Measurements from ENCODE around the gene ILDR1. TPM values are rescaled to one million over a fixed set of nuclear protein-coding genes. Genes with fewer than 3 reads are reported as not detected.
A peak's percentile ranks its signal among the peaks of the same experiment; 100 is the strongest.

ILDR1 gene
- 10 to 100 TPM; 10.9 to 36.8 (median 17.2) TPM for total RNA-seq
- long read RNA-seq, donor 1, transcript ILDR1-202 (8 exons, 2,855 nt), result major isoform, 19 of 42 reads
- long read RNA-seq, donor 1, transcript ILDR1-201 (7 exons, 2,659 nt), result minor isoform, 6 of 42 reads
- long read RNA-seq, donor 1, partial matches to known transcripts, result 9 of 42 reads
- long read RNA-seq, donor 1, other reads (novel, unspliced or antisense), result 8 of 42 reads
- long read RNA-seq, donor 2, transcript ILDR1-202 (8 exons, 2,855 nt), result major isoform, 9 of 22 reads
- long read RNA-seq, donor 2, partial matches to known transcripts, result 5 of 22 reads
- long read RNA-seq, donor 2, other reads (novel, unspliced or antisense), result 7 of 22 reads

DNA sequence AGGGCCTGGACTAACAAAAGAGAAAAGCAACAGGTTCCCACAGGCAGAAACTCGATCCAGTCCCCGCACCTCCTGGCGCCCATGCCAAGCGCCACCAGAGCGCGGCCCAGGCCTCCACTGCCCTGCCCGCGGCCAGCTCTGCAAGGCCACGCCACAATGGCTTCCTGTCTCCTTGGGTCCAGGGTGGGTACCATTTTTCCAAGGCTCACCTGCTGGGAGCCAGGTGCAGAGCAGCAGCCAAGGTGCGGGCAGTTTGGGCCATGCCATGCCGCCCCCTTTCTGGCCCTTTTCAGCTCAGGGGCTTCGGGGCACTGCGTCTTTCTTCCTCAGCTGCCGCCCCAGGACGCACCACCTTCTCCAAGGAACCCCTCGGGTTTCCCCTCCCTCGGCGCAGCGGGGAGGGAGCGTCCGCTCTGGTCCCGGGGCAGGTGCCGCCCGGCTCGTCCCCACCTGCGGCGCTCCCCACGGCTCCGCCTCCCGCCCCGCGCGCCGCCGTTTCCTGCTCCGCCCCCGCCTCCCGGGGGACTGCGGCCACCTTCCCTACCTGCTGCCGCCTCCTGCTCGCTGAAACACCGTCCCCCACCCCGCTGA is at the start of gene ILDR1:
Gene ILDR1, minus strand, starts transcription at position 437 of the 591 bp plus-strand sequence. Its CDS starts 170 bp downstream, at position 267.
- TF ChIP-seq, protein P1, sequence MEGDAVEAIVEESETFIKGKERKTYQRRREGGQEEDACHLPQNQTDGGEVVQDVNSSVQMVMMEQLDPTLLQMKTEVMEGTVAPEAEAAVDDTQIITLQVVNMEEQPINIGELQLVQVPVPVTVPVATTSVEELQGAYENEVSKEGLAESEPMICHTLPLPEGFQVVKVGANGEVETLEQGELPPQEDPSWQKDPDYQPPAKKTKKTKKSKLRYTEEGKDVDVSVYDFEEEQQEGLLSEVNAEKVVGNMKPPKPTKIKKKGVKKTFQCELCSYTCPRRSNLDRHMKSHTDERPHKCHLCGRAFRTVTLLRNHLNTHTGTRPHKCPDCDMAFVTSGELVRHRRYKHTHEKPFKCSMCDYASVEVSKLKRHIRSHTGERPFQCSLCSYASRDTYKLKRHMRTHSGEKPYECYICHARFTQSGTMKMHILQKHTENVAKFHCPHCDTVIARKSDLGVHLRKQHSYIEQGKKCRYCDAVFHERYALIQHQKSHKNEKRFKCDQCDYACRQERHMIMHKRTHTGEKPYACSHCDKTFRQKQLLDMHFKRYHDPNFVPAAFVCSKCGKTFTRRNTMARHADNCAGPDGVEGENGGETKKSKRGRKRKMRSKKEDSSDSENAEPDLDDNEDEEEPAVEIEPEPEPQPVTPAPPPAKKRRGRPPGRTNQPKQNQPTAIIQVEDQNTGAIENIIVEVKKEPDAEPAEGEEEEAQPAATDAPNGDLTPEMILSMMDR (IDR thresholded peaks at IDR 0.05), result no peak
- intact Hi-C loops (cut with DNase I, micrococcal nuclease), result no loop called here
- Histone ChIP-seq H3K4me3 (peak within 1 kb of the TSS; percentile 31), H3K4me1 (ENCODE audit: low read depth) (peaks cover 10% of the 10 kb centered on the region), H3K9me3 (no peaks in the 10 kb centered on the region), H3K36me3 (ENCODE audit: low read depth) (no peaks in the 10 kb centered on the region)
- ATAC-seq (peak; percentile 97), DNase-seq (peak; percentile 83 to 92 (median 87))

GRCh38 chr3:122067588-122068240 is 45.7 kb upstream of the ILDR1 start:
- no peak for ATAC-seq

GRCh38 chr3:122067214-122067550 is 45.1 kb upstream of the ILDR1 start:
- Histone ChIP-seq H3K4me1 (ENCODE audit: low read depth) (no peaks in the 10 kb centered on the region), H3K36me3 (ENCODE audit: low read depth) (no peaks in the 10 kb centered on the region), H3K4me3 (no peak overlapping the region), H3K9me3 (no peaks in the 10 kb centered on the region)
- no peak for DNase-seq
- no peak for ATAC-seq
- TF ChIP-seq, protein P1 (IDR thresholded peaks at IDR 0.05), result no peak
- intact Hi-C loops (cut with DNase I, micrococcal nuclease), result no loop called here

More at GRCh38 chr3:122067588-122068240, 45.7 kb upstream of the ILDR1 start:
- intact Hi-C loops (cut with DNase I, micrococcal nuclease), result no loop called here
- Histone ChIP-seq H3K36me3 (ENCODE audit: low read depth) (no peaks in the 10 kb centered on the region), H3K9me3 (no peaks in the 10 kb centered on the region), H3K4me1 (ENCODE audit: low read depth) (no peaks in the 10 kb centered on the region), H3K4me3 (no peak overlapping the region)
- DNase-seq, result no peak
- TF ChIP-seq, protein P1 (IDR thresholded peaks at IDR 0.05), result no peak

DNA sequence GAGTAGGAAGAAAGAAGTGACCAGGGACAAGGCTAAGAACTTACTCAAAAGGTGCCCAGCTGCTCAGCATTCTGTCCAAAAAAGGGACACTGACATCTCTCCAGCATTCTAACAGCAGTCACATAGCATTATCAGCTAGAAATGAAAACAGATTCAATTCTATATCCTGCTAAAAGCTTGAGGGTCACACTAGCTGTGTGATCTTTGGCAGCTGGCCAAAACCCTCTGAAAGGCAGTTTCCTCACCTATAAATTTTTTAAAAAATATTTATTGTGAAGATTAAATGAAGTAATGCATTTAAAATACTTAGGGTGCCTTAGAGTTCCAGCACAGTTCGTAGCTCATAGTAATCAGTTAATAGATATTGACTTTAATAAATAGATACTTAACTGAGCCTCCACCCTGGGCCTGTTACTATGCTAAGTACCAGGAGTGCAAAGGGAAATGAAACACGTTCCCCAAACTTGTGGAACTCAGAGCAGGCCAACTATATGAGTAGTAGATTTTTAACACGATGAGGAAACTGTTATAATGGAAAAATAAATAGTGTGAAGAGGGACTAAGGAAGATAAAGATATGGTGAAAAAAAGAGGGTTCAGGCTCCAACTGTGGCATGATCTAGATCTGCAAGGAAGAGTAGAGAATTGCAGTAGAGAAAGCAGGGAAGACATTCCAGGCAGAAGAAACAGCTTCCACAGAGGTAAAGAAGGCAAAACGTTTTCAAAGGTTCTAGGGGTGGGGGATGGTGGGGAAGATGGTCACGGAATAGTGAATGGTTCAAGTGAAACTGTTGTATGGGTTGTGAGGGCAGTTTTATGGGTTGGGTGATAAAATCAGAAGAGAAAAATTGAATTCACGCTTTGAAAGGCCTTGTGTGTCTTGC is 44.5 kb upstream of the ILDR1 start:
- H3K36me3 ChIP-seq (ENCODE audit: low read depth), result no peaks in the 10 kb centered on the region
- no peak overlapping the region for H3K4me3 ChIP-seq
- no peak for DNase-seq
- H3K9me3 ChIP-seq, result no peaks in the 10 kb centered on the region
- no peak for ATAC-seq
- TF ChIP-seq, protein P1 (IDR thresholded peaks at IDR 0.05), result no peak
- intact Hi-C loops (cut with DNase I, micrococcal nuclease), result no loop called here
- no peaks in the 10 kb centered on the region for H3K4me1 ChIP-seq (ENCODE audit: low read depth)

DNA sequence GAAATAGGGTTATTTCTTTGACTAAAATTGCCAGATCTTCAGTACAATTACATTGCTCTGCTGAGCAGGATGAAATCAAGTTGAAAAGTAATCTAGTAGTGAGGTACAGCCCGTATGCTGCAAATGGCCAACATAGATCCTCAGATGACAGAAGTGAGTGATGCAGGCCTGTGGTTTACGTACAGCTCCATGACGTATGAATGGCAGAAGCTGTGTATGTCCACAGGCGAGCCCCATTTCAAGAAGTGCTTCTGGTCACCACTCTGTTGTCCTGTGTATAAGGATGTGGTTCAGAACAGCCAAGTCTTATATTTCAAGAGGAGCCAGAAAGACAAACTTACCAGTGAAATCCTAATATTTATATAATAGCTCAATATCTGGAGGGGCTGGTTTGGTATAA is 42.3 kb upstream of the ILDR1 start:
- H3K4me1 ChIP-seq (ENCODE audit: low read depth), result no peaks in the 10 kb centered on the region
- intact Hi-C loops (cut with DNase I, micrococcal nuclease), result no loop called here
- H3K9me3 ChIP-seq, result no peaks in the 10 kb centered on the region
- DNase-seq (no peak), ATAC-seq (no peak)
- no peak overlapping the region for H3K4me3 ChIP-seq
- TF ChIP-seq, protein P1 (IDR thresholded peaks at IDR 0.05), result no peak
- no peaks in the 10 kb centered on the region for H3K36me3 ChIP-seq (ENCODE audit: low read depth)
